WTC11 (cell line): ENCODE data around the gene FKBP11. TPM values are rescaled to one million over a fixed set of nuclear protein-coding genes. Genes with fewer than 3 reads are reported as not detected.

Experiments used
- ATAC-seq: fragments of 200-7000 bp; cut with Tn5 transposase; 2 replicates; pipeline ENCODE4 v1.10.0; 2021; ENCODE audit warnings: mild to moderate bottlenecking, moderate library complexity
- CTCF ChIA-PET: fragments of 300-600 bp; sonication (Branson Sonifier 250); formaldehyde crosslinking; loops from one replicate; lab custom pipeline; 2021; ENCODE audit warnings: antibody characterized with exemption; lab: Charles Lee
- POLR2A ChIA-PET: fragments of 350-600 bp; sonication (Branson Sonifier 250); formaldehyde crosslinking; loops from one replicate; lab custom pipeline; 2021; ENCODE audit warnings: antibody characterized with exemption; lab: Charles Lee
- DNase-seq: peaks from one replicate; pipeline ENCODE4 v3.0.0; 2021; ENCODE audit warnings: low spot score
- H3K27ac Mint-ChIP-seq: 2 replicates; pipeline ENCODE4 v1.8.0; 2021; ENCODE audit warnings: mixed read lengths
- H3K27me3 Mint-ChIP-seq: 2 replicates; pipeline ENCODE4 v1.8.0; 2021; ENCODE audit warnings: low read depth, mild to moderate bottlenecking, moderate library complexity, mixed read lengths
- H3K36me3 Mint-ChIP-seq: 2 replicates; pipeline ENCODE4 v1.8.0; 2021; ENCODE audit warnings: mixed read lengths
- H3K4me1 Mint-ChIP-seq: 2 replicates; pipeline ENCODE4 v1.8.0; 2022; ENCODE audit warnings: mixed read lengths
- H3K4me3 Mint-ChIP-seq: 2 replicates; pipeline ENCODE4 v1.8.0; 2021; ENCODE audit warnings: mild to moderate bottlenecking, moderate library complexity, mixed read lengths
- H3K9me3 Mint-ChIP-seq: 2 replicates; pipeline ENCODE4 v1.8.0; 2021; ENCODE audit warnings: mixed read lengths
- CREB1 ChIP-seq: sonication (generic); formaldehyde crosslinking; IDR thresholded peaks from 2 replicates; pipeline ENCODE4 v1.8.0; 2023; ENCODE audit warnings: mild to moderate bottlenecking, missing genetic modification reagents
- E2F5 ChIP-seq: sonication (generic); formaldehyde crosslinking; IDR thresholded peaks from 2 replicates; pipeline ENCODE4 v1.8.1; 2022; ENCODE audit warnings: mild to moderate bottlenecking, moderate library complexity, missing genetic modification reagents
- ELF4 ChIP-seq: sonication (generic); formaldehyde crosslinking; IDR thresholded peaks from 2 replicates; pipeline ENCODE4 v1.8.1; 2022; ENCODE audit warnings: low read depth, mild to moderate bottlenecking, moderate library complexity, missing genetic modification reagents
- EMX1 ChIP-seq: fragments of 250-450 bp; sonication (Bioruptor Pico); IDR thresholded peaks from 2 replicates; pipeline ENCODE4 v1.8.0; 2021; ENCODE audit warnings: mild to moderate bottlenecking
- GABPB1 ChIP-seq: sonication (generic); formaldehyde crosslinking; IDR thresholded peaks from 2 replicates; pipeline ENCODE4 v1.8.1; 2023; ENCODE audit warnings: mild to moderate bottlenecking, missing genetic modification reagents
- HMGA2 ChIP-seq: fragments of 250-450 bp; sonication (Bioruptor Pico); IDR thresholded peaks from 2 replicates; pipeline ENCODE4 v1.4.0; 2021; ENCODE audit warnings: mild to moderate bottlenecking, moderate library complexity
- IRF1 ChIP-seq: sonication (generic); formaldehyde crosslinking; IDR thresholded peaks from 2 replicates; pipeline ENCODE4 v1.8.0; 2023; ENCODE audit warnings: missing genetic modification reagents
- JUN ChIP-seq: sonication (generic); formaldehyde crosslinking; IDR thresholded peaks from 2 replicates; pipeline ENCODE4 v1.8.0; 2023; ENCODE audit warnings: mild to moderate bottlenecking, missing genetic modification reagents
- KAT7 ChIP-seq: sonication (generic); formaldehyde crosslinking; IDR thresholded peaks from 2 replicates; pipeline ENCODE4 v1.8.1; 2023; ENCODE audit warnings: missing genetic modification reagents, mild to moderate bottlenecking, borderline replicate concordance
- NFE2L1 ChIP-seq: sonication (generic); formaldehyde crosslinking; IDR thresholded peaks from 2 replicates; pipeline ENCODE4 v1.8.1; 2023; ENCODE audit warnings: missing genetic modification reagents
- NR1H2 ChIP-seq: sonication (generic); formaldehyde crosslinking; IDR thresholded peaks from 2 replicates; pipeline ENCODE4 v1.9.0; 2021; ENCODE audit warnings: mild to moderate bottlenecking, moderate library complexity, missing genetic modification reagents
- NR3C1 ChIP-seq: sonication (generic); formaldehyde crosslinking; conservative IDR thresholded peaks from 2 replicates; pipeline ENCODE4 v1.8.1; 2023; ENCODE audit warnings: low read depth, mild to moderate bottlenecking, missing genetic modification reagents
- PRRX2 ChIP-seq: fragments of 250-450 bp; sonication (Bioruptor Pico); IDR thresholded peaks from 2 replicates; pipeline ENCODE4 v1.8.0; 2021; ENCODE audit warnings: mild to moderate bottlenecking
- TCF7 ChIP-seq: sonication (generic); formaldehyde crosslinking; IDR thresholded peaks from 2 replicates; pipeline ENCODE4 v1.8.0; 2022; ENCODE audit warnings: mild to moderate bottlenecking, low read depth, missing genetic modification reagents, moderate library complexity
- TEAD1 ChIP-seq: sonication (generic); formaldehyde crosslinking; IDR thresholded peaks from 2 replicates; pipeline ENCODE4 v1.8.0; 2022; ENCODE audit warnings: mild to moderate bottlenecking, missing genetic modification reagents
- ZMAT4 ChIP-seq: fragments of 250-450 bp; sonication (Bioruptor Pico); IDR thresholded peaks from 2 replicates; pipeline ENCODE4 v1.9.0; 2021; ENCODE audit warnings: mild to moderate bottlenecking
- ZNF232 ChIP-seq: sonication (generic); formaldehyde crosslinking; IDR thresholded peaks from 2 replicates; pipeline ENCODE4 v1.8.0; 2022; ENCODE audit warnings: mild to moderate bottlenecking, missing genetic modification reagents
- ZNF396 ChIP-seq: fragments of 250-450 bp; sonication (Bioruptor Pico); IDR thresholded peaks from 2 replicates; pipeline ENCODE4 v1.8.0; 2021; ENCODE audit warnings: mild to moderate bottlenecking, moderate library complexity, borderline replicate concordance
- ZNF423 ChIP-seq: fragments of 250-450 bp; sonication (Bioruptor Pico); IDR thresholded peaks from 2 replicates; pipeline ENCODE4 v2.1.2; 2022; ENCODE audit warnings: mild to moderate bottlenecking, moderate library complexity
- ZSCAN18 ChIP-seq: fragments of 250-450 bp; sonication (Bioruptor Pico); IDR thresholded peaks from 2 replicates; pipeline ENCODE4 v2.1.2; 2022; ENCODE audit warnings: mild to moderate bottlenecking, moderate library complexity
- total RNA-seq: library from RNA; stranded (reverse); gene quantifications from 3 replicates; pipeline ENCODE4 v1.2.3, GENCODE V29; 2021
- TF ChIP-seq, protein P1 (sequence below): sonication (generic); formaldehyde crosslinking; conservative IDR thresholded peaks from 2 replicates; pipeline ENCODE4 v1.8.1; 2023; ENCODE audit warnings: mild to moderate bottlenecking, low read depth, missing genetic modification reagents, moderate library complexity
- TF ChIP-seq, protein P2 (sequence below): fragments of 250-450 bp; sonication (Bioruptor Pico); IDR thresholded peaks from 2 replicates; pipeline ENCODE4 v1.9.0; 2021; ENCODE audit warnings: mild to moderate bottlenecking
- TF ChIP-seq, protein P3 (sequence below): sonication (generic); formaldehyde crosslinking; IDR thresholded peaks from 2 replicates; pipeline ENCODE4 v1.8.1; 2022; ENCODE audit warnings: missing genetic modification reagents, borderline replicate concordance

Gene FKBP11
- total RNA-seq, 1 experiment from 2014 or later = 64.5 TPM

GRCh38 chr12:48899651-48900050 is 25.6 kb downstream of the FKBP11 start:
- TF ChIP-seq, protein P1, sequence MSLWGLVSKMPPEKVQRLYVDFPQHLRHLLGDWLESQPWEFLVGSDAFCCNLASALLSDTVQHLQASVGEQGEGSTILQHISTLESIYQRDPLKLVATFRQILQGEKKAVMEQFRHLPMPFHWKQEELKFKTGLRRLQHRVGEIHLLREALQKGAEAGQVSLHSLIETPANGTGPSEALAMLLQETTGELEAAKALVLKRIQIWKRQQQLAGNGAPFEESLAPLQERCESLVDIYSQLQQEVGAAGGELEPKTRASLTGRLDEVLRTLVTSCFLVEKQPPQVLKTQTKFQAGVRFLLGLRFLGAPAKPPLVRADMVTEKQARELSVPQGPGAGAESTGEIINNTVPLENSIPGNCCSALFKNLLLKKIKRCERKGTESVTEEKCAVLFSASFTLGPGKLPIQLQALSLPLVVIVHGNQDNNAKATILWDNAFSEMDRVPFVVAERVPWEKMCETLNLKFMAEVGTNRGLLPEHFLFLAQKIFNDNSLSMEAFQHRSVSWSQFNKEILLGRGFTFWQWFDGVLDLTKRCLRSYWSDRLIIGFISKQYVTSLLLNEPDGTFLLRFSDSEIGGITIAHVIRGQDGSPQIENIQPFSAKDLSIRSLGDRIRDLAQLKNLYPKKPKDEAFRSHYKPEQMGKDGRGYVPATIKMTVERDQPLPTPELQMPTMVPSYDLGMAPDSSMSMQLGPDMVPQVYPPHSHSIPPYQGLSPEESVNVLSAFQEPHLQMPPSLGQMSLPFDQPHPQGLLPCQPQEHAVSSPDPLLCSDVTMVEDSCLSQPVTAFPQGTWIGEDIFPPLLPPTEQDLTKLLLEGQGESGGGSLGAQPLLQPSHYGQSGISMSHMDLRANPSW (CRISPR knock-in tag) = no peak
- no peak for TF ChIP-seq EMX1 (CRISPR knock-in tag)
- no peak for TF ChIP-seq HMGA2 (CRISPR knock-in tag)
- no peak for TF ChIP-seq ZNF396 (CRISPR knock-in tag)
- TF ChIP-seq TEAD1 (CRISPR knock-in tag) = no peak
- TF ChIP-seq, protein P2, sequence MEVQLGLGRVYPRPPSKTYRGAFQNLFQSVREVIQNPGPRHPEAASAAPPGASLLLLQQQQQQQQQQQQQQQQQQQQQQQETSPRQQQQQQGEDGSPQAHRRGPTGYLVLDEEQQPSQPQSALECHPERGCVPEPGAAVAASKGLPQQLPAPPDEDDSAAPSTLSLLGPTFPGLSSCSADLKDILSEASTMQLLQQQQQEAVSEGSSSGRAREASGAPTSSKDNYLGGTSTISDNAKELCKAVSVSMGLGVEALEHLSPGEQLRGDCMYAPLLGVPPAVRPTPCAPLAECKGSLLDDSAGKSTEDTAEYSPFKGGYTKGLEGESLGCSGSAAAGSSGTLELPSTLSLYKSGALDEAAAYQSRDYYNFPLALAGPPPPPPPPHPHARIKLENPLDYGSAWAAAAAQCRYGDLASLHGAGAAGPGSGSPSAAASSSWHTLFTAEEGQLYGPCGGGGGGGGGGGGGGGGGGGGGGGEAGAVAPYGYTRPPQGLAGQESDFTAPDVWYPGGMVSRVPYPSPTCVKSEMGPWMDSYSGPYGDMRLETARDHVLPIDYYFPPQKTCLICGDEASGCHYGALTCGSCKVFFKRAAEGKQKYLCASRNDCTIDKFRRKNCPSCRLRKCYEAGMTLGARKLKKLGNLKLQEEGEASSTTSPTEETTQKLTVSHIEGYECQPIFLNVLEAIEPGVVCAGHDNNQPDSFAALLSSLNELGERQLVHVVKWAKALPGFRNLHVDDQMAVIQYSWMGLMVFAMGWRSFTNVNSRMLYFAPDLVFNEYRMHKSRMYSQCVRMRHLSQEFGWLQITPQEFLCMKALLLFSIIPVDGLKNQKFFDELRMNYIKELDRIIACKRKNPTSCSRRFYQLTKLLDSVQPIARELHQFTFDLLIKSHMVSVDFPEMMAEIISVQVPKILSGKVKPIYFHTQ = no peak
- no peak for TF ChIP-seq E2F5 (CRISPR knock-in tag)
- TF ChIP-seq ELF4 (CRISPR knock-in tag) = no peak
- no peak for TF ChIP-seq NR1H2
- TF ChIP-seq, protein P3, sequence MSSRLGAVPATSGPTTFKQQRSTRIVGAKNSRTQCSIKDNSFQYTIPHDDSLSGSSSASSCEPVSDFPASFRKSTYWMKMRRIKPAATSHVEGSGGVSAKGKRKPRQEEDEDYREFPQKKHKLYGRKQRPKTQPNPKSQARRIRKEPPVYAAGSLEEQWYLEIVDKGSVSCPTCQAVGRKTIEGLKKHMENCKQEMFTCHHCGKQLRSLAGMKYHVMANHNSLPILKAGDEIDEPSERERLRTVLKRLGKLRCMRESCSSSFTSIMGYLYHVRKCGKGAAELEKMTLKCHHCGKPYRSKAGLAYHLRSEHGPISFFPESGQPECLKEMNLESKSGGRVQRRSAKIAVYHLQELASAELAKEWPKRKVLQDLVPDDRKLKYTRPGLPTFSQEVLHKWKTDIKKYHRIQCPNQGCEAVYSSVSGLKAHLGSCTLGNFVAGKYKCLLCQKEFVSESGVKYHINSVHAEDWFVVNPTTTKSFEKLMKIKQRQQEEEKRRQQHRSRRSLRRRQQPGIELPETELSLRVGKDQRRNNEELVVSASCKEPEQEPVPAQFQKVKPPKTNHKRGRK (CRISPR knock-in tag) = no peak
- TF ChIP-seq JUN = no peak
- no peak for TF ChIP-seq CREB1 (CRISPR knock-in tag)
- no peak for TF ChIP-seq ZMAT4 (CRISPR knock-in tag)
- TF ChIP-seq, all 79 proteins: peak for 0
- Mint-ChIP-seq H3K27me3 (peaks cover 10% of the 10 kb centered on the region), H3K4me3 (no peak overlapping the region), H3K36me3 (no peaks in the 10 kb centered on the region), H3K9me3 (no peaks in the 10 kb centered on the region), H3K4me1 (0 out of 2 replicates have a peak, but pooled peaks cover 1% of the 10 kb centered on the region), H3K27ac (no peak overlapping the region)
- ATAC-seq = no peak
- no peak for DNase-seq
- CTCF ChIA-PET = interaction anchor here (0.8 to 9.4 kb wide), 5 partner anchors 10 to 89 kb away, joined by 3 to 126 read pairs (median 6); no protein-coding TSS in a partner anchor
- POLR2A ChIA-PET = no interaction called here

- TF ChIP-seq IRF1 (CRISPR knock-in tag) = no peak
- no peak for TF ChIP-seq PRRX2
- TF ChIP-seq ZNF232 (CRISPR knock-in tag) = no peak
- no peak for TF ChIP-seq ELF4 (CRISPR knock-in tag)
- no peak for TF ChIP-seq E2F5 (CRISPR knock-in tag)
- no peak for TF ChIP-seq KAT7 (CRISPR knock-in tag)
- no peak for TF ChIP-seq NFE2L1 (CRISPR knock-in tag)
- TF ChIP-seq ZNF423 (CRISPR knock-in tag) = no peak
- no peak for TF ChIP-seq TCF7 (CRISPR knock-in tag)
- TF ChIP-seq ZSCAN18 (CRISPR knock-in tag) = no peak
- no peak for TF ChIP-seq GABPB1 (CRISPR knock-in tag)
- no peak for TF ChIP-seq NR3C1
- DNase-seq = no peak
- no peak overlapping the region for H3K4me3 Mint-ChIP-seq
- CTCF ChIA-PET = interaction anchor here (1.2 to 3.1 kb wide), 4 partner anchors 9 to 94 kb away, joined by 3 to 16 read pairs (median 6); a partner anchor contains a TSS
- H3K36me3 Mint-ChIP-seq = no peaks in the 10 kb centered on the region
- H3K27me3 Mint-ChIP-seq = peaks cover 34% of the 10 kb centered on the region
- no peaks in the 10 kb centered on the region for H3K9me3 Mint-ChIP-seq
- POLR2A ChIA-PET = no interaction called here
- H3K4me1 Mint-ChIP-seq = peaks cover 7% of the 10 kb centered on the region
- no peak overlapping the region for H3K27ac Mint-ChIP-seq
- no peak for ATAC-seq
Observed at GRCh38 chr12:48894271-48894670, 31.0 kb downstream of the FKBP11 start.
